ENCODE results near the gene RAB11A.
"Not testable (repeated sequence)": the region's sequence is repeated elsewhere in the genome, so short reads cannot be mapped to it uniquely, and the experiment has no call there.

RAB11A gene

DNA sequence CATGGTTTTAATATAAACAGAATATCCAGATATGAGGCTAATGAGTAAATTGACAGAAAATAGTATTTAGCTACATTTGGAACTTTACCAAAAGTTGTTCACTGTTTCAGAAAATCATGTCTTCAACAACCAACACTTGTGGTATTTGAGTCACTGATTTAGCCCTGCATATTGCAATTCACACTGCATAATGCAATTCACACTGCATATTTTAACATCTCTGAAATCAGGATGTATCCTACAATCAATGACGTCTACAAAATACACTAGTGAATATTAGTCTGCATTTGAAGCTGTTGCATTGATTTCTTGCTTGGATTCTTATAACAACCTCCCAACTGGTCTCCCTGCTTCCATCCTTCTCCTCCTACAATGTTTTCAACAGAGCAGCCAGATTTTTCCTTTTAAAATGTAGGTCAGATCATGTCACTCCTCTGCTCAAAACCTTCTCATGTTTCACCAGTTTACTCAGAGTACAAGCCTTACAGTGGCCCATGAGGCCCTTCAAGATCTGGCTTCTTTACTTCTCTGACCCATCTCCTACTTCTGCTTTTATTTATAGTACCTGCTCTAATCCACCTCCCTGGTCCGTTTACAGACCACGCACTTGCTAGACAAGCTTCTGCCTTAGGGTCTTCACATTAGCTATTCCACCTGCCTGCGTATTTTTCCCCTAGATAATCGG lies 11.4 kb upstream of the RAB11A start:
- H3K27ac ChIP-seq (ENCODE audit: low read depth, low read length) = no peak overlapping the region
- no peaks in the 10 kb centered on the region for H3K27me3 ChIP-seq (ENCODE audit: control insufficient read depth, insufficient read depth, low read length)
- no peaks in the 10 kb centered on the region for H3K36me3 ChIP-seq (ENCODE audit: control insufficient read depth, insufficient read depth, low read length)
- no peak overlapping the region for H3K4me3 ChIP-seq (ENCODE audit: low read length)
- H3K4me1 ChIP-seq (ENCODE audit: control insufficient read depth, insufficient read depth, low read length) = no peaks in the 10 kb centered on the region
- no peak overlapping the region for H3K9ac ChIP-seq (ENCODE audit: low read length)

DNA sequence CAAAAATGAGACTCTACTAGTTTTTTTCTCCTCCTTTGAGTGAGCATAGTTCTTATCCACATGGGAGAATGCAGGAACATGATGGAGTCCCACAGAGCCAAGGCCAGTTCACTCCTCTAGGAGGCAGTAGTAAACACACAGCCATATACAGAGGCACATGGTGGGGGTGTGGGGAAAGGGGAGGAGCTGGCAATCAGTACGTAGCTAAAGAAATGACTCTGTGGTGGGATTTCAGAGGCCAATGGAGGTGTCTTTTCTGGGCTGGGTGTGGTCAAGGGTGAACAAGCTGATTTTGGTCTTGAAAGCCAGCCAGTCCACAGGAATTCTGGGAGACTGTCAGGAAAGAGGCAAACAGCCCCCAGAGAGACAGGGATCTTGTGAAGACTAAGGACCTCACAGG lies 6.6 kb upstream of the RAB11A start:
- Histone ChIP-seq H3K4me3 (ENCODE audit: low read length) (no peak overlapping the region), H3K27ac (ENCODE audit: low read depth, low read length) (no peak overlapping the region), H3K9ac (ENCODE audit: low read length) (no peak overlapping the region), H3K4me1 (ENCODE audit: control insufficient read depth, insufficient read depth, low read length) (no peaks in the 10 kb centered on the region), H3K27me3 (ENCODE audit: control insufficient read depth, insufficient read depth, low read length) (no peaks in the 10 kb centered on the region), H3K36me3 (ENCODE audit: control insufficient read depth, insufficient read depth, low read length) (no peaks in the 10 kb centered on the region)

DNA sequence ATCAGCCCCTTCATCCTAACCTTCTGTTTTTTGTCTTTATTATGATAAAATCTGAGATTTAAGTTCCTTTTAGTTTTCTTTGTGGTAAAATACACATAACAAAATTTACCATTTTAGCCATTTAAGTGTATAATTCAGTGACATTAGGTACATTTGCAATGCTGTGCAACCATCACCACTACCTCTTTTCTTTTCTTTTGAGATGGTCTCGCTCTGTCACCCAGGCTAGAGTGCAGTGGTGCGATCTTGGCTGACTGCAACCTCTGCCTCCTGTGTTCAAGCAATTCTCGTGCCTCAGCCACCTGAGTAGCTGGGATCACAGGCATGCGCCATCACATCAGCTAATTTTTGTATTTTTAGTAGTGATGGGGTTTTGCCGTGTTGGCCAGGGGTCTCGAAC lies 6.2 kb upstream of the RAB11A start:
- Histone ChIP-seq H3K27ac (ENCODE audit: low read depth, low read length) (no peak overlapping the region), H3K9ac (ENCODE audit: low read length) (no peak overlapping the region), H3K4me1 (ENCODE audit: control insufficient read depth, insufficient read depth, low read length) (no peaks in the 10 kb centered on the region), H3K36me3 (ENCODE audit: control insufficient read depth, insufficient read depth, low read length) (no peaks in the 10 kb centered on the region), H3K4me3 (ENCODE audit: low read length) (no peak overlapping the region), H3K27me3 (ENCODE audit: control insufficient read depth, insufficient read depth, low read length) (no peaks in the 10 kb centered on the region)

DNA sequence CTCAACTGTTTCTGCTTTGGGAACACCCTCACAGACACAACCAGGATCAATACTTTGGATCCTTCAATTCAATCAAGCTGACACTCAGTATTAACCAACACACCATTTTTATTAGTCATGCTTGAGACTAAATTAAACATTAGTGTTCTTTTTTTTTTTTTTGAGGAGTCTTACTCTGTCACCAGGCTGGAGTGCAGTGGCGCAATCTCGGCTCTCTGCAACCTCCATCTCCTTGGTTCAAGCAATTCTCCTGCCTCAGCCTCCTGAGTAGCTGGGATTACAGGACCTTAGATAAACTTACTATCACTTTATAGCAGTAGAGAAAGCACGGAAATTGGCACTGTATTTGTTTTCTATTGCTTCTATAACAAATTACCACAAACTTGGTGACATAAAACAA lies 2.0 kb upstream of the RAB11A start:
- no peaks in the 10 kb centered on the region for H3K27me3 ChIP-seq (ENCODE audit: control insufficient read depth, insufficient read depth, low read length)
- no peak overlapping the region for H3K4me3 ChIP-seq (ENCODE audit: low read length)
- H3K9ac ChIP-seq (ENCODE audit: low read length) = no peak overlapping the region
- H3K27ac ChIP-seq (ENCODE audit: low read depth, low read length) = no peak overlapping the region
- H3K4me1 ChIP-seq (ENCODE audit: control insufficient read depth, insufficient read depth, low read length) = peaks cover 7% of the 10 kb centered on the region
- no peaks in the 10 kb centered on the region for H3K36me3 ChIP-seq (ENCODE audit: control insufficient read depth, insufficient read depth, low read length)

DNA sequence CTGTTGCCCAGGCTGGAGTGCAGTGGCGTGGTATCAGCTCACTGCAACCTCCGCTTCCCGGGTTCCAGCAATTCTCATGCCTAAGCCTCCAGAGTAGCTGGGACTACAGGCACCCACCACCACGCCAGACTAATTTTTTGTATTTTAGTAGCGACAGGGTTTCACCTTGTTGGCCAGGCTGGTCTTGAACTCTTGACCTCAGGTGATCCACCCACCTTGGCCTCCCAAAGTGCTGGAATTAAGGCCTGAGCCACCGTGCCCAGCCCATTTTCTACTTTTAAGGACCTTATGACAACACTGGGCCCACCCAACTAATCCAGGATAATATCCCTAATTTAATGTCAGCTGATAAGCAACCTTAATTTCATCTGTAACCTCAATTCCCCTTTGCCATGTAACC lies 1.4 kb upstream of the RAB11A start:
- not testable (repeated sequence) for H3K27me3 ChIP-seq (ENCODE audit: control insufficient read depth, insufficient read depth, low read length)

DNA sequence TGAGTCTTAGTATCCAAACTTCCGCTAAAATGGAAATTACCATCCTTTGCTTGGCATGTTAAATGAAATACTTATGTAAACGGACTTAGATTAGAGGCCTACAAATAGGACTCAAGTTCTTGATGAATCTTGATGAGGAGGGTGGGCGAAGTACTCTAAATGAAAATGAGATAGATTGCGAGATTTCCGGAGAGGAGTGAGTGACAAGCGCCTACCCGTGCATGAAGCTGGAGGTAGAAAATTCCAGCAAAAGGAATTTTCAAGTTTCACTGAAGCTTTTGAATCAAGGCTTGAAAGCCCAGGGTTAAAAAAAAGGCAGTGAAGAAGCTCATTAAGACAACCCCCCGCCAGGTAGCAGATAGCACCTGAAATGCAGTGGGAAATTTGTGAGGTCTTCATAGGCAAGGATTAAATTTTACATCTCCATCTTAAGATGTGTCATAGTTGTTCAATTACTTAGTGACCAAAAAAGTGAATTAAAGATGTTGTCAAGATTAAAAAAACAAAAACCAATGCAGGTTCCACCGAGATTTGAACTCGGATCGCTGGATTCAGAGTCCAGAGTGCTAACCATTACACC lies 655 bp upstream of the RAB11A start:
- Histone ChIP-seq H3K27ac (ENCODE audit: low read depth, low read length) (peak overlapping the region; percentile 99), H3K9ac (ENCODE audit: low read length) (no peak overlapping the region), H3K4me3 (ENCODE audit: low read length) (peak overlapping the region; percentile 86)

More for the DNA sequence above, 1.4 kb upstream of the RAB11A start:
- H3K9ac ChIP-seq (ENCODE audit: low read length); H3K27ac ChIP-seq (ENCODE audit: low read depth, low read length); H3K36me3 ChIP-seq (ENCODE audit: control insufficient read depth, insufficient read depth, low read length); H3K4me3 ChIP-seq (ENCODE audit: low read length); H3K4me1 ChIP-seq (ENCODE audit: control insufficient read depth, insufficient read depth, low read length): not testable (repeated sequence)

DNA sequence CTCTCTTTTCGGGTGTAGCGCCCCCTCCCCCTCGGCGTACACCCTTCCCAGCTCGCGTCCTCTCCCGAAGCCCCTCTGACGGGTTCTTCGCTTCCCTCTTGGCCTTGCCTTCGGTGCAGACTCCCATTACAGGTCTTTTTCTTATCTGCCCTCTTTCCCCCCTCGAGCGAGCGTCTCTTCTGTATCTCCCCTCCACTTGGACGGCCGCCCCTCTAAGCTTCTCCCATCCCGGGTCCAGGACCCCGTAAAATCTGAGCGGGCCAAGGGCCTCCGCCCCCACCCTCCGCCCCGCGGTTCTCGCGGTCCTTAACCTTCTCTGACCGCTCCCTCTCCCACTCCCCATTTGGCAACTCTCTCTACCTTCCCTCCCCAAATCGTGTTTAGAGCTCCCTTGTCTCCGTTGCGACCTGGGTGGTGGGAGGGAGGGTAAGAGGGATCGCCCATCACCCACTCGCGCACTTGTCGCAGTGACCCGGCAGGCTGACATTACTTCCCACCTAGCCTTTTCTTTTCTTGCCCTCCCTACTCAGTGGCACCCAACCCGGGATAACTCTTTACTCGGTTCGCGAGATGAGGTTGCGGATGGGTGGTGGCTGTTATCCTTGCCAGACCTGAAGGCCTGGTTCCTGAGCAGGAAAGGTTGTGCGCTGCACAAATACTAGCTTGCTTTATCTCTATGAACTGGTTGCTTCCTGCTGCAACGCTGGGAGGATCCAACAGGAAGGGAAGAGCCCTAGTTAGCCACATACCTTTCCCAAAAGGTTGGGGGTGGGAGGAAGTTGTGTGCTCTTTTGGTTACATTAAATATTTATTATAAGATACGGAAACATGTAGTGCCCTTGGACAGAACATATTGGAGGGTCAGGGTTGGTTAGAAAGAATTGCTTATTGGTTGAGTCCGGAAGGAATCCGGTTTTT lies 922 bp downstream of the RAB11A start:
- Histone ChIP-seq H3K36me3 (ENCODE audit: control insufficient read depth, insufficient read depth, low read length) (no peaks in the 10 kb centered on the region), H3K27me3 (ENCODE audit: control insufficient read depth, insufficient read depth, low read length) (no peaks in the 10 kb centered on the region), H3K4me1 (ENCODE audit: control insufficient read depth, insufficient read depth, low read length) (peaks cover 7% of the 10 kb centered on the region), H3K27ac (ENCODE audit: low read depth, low read length) (peak overlapping the region; percentile 99), H3K9ac (ENCODE audit: low read length) (peak overlapping the region; percentile 80), H3K4me3 (ENCODE audit: low read length) (peak overlapping the region; percentile 86)

More for the DNA sequence above, 655 bp upstream of the RAB11A start:
- Histone ChIP-seq H3K4me1 (ENCODE audit: control insufficient read depth, insufficient read depth, low read length) (peaks cover 7% of the 10 kb centered on the region), H3K27me3 (ENCODE audit: control insufficient read depth, insufficient read depth, low read length) (no peaks in the 10 kb centered on the region), H3K36me3 (ENCODE audit: control insufficient read depth, insufficient read depth, low read length) (no peaks in the 10 kb centered on the region)

DNA sequence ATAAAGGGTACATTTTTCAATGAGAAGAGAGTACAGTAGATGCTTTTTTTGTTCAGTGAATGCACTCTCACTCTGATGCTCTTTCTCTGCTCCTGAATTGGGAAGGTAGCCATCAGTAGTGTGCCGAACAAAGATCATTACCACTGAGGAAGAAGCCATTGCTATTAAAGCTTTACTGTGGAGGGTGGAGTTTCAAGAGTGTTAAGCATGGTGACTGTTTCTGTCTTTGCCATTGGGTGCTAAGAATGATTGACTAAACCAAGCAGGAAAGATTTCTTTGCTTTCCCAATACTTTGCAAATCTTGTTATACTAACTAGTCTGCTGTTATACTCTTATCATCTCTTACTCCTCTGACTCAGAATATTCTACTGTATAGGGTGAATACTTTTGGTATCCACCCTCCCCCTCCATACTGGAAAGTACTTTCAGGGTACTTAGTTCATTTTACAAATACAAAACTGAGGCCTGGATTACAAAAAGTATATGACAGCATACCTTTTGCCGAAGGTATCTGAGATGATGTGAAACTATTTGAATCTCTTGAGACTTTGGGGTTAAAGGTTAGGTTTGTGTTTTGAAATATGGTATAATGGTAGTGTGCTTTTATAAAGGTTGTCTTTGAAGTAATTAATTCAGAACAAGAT lies 1.7 kb downstream of the RAB11A start:
- no peaks in the 10 kb centered on the region for H3K36me3 ChIP-seq (ENCODE audit: control insufficient read depth, insufficient read depth, low read length)
- peak overlapping the region; percentile 99 for H3K27ac ChIP-seq (ENCODE audit: low read depth, low read length)
- H3K4me3 ChIP-seq (ENCODE audit: low read length) = peak overlapping the region; percentile 86
- peaks cover 7% of the 10 kb centered on the region for H3K4me1 ChIP-seq (ENCODE audit: control insufficient read depth, insufficient read depth, low read length)
- no peak overlapping the region for H3K9ac ChIP-seq (ENCODE audit: low read length)
- H3K27me3 ChIP-seq (ENCODE audit: control insufficient read depth, insufficient read depth, low read length) = no peaks in the 10 kb centered on the region

DNA sequence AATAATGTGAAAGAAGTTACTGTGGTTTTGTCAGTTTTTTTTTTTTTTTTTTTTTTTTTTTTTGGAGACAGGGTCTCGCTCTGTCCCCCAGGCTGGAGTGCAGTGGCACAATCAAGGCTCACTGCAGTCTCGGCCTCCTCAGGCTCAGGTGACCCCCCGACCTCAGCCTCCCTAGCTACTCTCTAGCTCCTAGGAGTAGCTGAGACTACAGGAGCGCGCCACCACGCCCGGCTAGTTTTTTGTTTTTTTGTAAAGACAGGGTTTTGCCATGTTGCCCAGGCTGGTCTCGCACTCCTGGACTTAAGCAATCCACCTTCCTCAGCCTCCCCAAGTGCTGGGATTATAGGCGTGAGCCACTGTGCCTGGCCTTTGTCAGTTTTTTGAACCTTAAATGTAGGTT lies 2.6 kb downstream of the RAB11A start:
- H3K27me3 ChIP-seq (ENCODE audit: control insufficient read depth, insufficient read depth, low read length); H3K36me3 ChIP-seq (ENCODE audit: control insufficient read depth, insufficient read depth, low read length); H3K4me1 ChIP-seq (ENCODE audit: control insufficient read depth, insufficient read depth, low read length); H3K4me3 ChIP-seq (ENCODE audit: low read length); H3K9ac ChIP-seq (ENCODE audit: low read length); H3K27ac ChIP-seq (ENCODE audit: low read depth, low read length): not testable (repeated sequence)

DNA sequence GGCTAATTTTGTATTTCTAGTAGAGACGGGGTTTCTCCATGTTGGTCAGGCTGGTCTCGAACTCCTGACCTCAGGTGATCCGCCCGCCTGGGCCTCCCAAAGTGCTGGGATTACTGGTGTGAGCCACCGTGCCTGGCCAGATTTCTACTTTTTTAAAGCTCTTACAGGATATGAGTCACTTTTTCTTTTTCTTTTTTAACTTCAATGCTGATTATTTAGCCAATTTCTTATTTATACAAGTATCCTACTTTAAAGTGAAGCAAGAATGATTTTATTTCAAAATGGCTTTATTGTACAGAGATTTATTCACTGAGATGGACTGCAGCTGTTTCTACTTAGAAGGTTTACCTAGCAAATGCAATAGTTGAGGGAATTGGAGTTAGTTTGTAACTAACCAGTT lies 3.3 kb downstream of the RAB11A start:
- not testable (repeated sequence) for H3K4me1 ChIP-seq (ENCODE audit: control insufficient read depth, insufficient read depth, low read length); H3K27ac ChIP-seq (ENCODE audit: low read depth, low read length); H3K9ac ChIP-seq (ENCODE audit: low read length); H3K36me3 ChIP-seq (ENCODE audit: control insufficient read depth, insufficient read depth, low read length); H3K27me3 ChIP-seq (ENCODE audit: control insufficient read depth, insufficient read depth, low read length); H3K4me3 ChIP-seq (ENCODE audit: low read length)

DNA sequence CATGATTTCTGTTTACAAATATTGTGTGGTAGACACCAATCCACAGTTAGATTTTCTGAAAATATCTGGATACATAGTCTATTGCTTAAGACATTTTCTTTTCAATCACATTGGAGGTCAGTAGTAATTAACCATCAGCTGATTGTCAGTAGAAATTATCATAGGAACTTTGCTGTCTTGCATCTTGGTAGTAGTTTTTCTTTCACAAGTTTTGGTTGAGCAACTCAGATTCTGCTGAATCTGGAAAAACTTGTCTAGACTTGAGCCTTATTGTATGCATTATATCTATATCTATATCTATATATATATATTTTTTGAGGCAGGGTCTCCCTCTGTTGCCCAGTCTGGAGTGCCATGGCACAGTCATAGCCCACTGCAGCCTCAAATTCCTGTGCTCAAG lies 4.0 kb downstream of the RAB11A start:
- Histone ChIP-seq H3K9ac (ENCODE audit: low read length) (no peak overlapping the region), H3K27ac (ENCODE audit: low read depth, low read length) (no peak overlapping the region)

DNA sequence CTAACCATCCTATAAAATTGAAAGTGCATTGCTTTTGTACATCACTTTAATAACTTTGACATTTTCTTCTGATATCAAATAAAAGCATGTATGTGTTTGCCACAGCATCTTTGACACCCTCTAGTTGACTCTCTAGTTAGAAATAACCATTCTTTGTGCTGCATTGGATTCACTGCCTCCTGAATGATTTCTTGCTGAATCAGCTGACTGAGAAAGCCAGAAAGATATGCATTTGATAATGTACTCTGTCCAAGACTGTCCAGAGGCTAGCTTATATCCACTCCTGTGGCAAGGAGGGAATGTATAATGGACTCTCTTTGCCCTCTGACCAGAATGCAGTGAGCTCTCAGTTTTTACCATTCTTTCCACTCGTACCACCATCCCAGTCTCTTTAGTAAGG lies 6.2 kb downstream of the RAB11A start:
- Histone ChIP-seq H3K4me1 (ENCODE audit: control insufficient read depth, insufficient read depth, low read length) (peaks cover 7% of the 10 kb centered on the region), H3K4me3 (ENCODE audit: low read length) (no peak overlapping the region), H3K27ac (ENCODE audit: low read depth, low read length) (no peak overlapping the region), H3K27me3 (ENCODE audit: control insufficient read depth, insufficient read depth, low read length) (no peaks in the 10 kb centered on the region), H3K9ac (ENCODE audit: low read length) (no peak overlapping the region), H3K36me3 (ENCODE audit: control insufficient read depth, insufficient read depth, low read length) (peaks cover 12% of the 10 kb centered on the region)

More for the DNA sequence above, 4.0 kb downstream of the RAB11A start:
- Histone ChIP-seq H3K27me3 (ENCODE audit: control insufficient read depth, insufficient read depth, low read length) (no peaks in the 10 kb centered on the region), H3K36me3 (ENCODE audit: control insufficient read depth, insufficient read depth, low read length) (peaks cover 7% of the 10 kb centered on the region), H3K4me3 (ENCODE audit: low read length) (no peak overlapping the region), H3K4me1 (ENCODE audit: control insufficient read depth, insufficient read depth, low read length) (peaks cover 7% of the 10 kb centered on the region)

All from rectal smooth muscle tissue (tissue), 1 donor.